ENCODE measurements around the gene SGTA.

GRCh38 chr19:2780284-2780683 is 2.8 kb downstream of the SGTA start:
- TF ChIP-seq CTCF (conservative IDR thresholded peaks at IDR 0.05; ENCODE audit: low read length) (no peak), EZH2phosphoT487 (IDR thresholded peaks at IDR 0.05; ENCODE audit: borderline replicate concordance) (no peak)
